Nephron progenitor cell (in vitro differentiated cells): ENCODE measurements around the gene SAYSD1.

ENCODE experiments used
- DNase-seq: peaks from one replicate; pipeline ENCODE4 v3.0.0; 2021
- H3K27ac Mint-ChIP-seq: 2 replicates; pipeline ENCODE4 v1.8.0; 2021; ENCODE audit warnings: mild to moderate bottlenecking, moderate library complexity, mixed read lengths
- H3K27me3 Mint-ChIP-seq: 2 replicates; pipeline ENCODE4 v1.8.0; 2021; ENCODE audit warnings: mild to moderate bottlenecking, low read depth, mixed read lengths; ENCODE audit not compliant: poor library complexity
- H3K36me3 Mint-ChIP-seq: 2 replicates; pipeline ENCODE4 v1.8.0; 2021; ENCODE audit warnings: low read depth, mixed read lengths
- H3K4me1 Mint-ChIP-seq: 2 replicates; pipeline ENCODE4 v1.8.0; 2021; ENCODE audit warnings: mixed read lengths
- H3K4me3 Mint-ChIP-seq: 2 replicates; pipeline ENCODE4 v1.8.0; 2021; ENCODE audit warnings: mild to moderate bottlenecking, moderate library complexity, mixed read lengths
- H3K9me3 Mint-ChIP-seq: 2 replicates; pipeline ENCODE4 v1.8.0; 2021; ENCODE audit warnings: mild to moderate bottlenecking, moderate library complexity, mixed read lengths
- TF ChIP-seq, protein P1 (sequence below): fragments of 200-600 bp; sonication (generic); IDR thresholded peaks from 2 replicates; pipeline ENCODE4 v1.5.0; 2021; ENCODE audit warnings: antibody characterized with exemption

SAYSD1 gene

DNA sequence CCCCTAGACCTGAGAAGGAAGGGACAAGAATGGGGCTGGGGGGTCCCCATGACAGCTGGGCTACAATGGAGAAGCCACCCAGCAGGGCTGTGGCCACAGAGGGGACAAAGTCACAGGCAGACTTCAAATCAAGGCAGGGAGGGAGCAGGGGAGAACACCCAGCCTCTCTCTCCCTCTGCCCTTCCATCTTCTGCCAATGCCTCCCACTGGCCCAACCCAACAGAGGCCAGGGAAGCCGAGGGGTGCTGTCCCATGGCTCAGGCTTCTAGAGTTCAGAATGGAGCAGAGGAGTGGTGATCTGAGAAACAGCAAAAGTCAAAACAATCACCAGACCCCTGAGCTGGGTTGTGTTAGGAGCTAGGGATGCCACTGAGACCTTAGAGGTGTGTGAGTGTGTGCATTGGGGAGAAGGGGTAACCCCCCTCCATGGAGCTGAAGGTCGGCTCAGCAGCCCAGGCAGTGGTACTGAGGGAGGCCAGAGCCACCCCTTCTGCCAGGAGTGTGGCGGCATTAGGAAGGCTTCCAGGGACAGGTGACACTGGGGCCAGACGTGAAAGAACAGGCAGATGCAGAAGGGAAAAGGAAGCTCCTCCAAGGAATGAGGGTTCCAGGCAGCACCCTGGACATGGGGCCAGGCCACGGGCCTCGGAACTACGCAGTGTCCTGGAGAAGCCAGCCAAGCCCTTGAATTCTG lies 54.4 kb downstream of the SAYSD1 start:
- Mint-ChIP-seq H3K36me3 (no peaks in the 10 kb centered on the region), H3K27me3 (peaks cover 35% of the 10 kb centered on the region), H3K4me1 (peaks cover 30% of the 10 kb centered on the region), H3K9me3 (no peaks in the 10 kb centered on the region), H3K27ac (no peak overlapping the region), H3K4me3 (no peak overlapping the region)
- no peak for DNase-seq
- TF ChIP-seq, protein P1, sequence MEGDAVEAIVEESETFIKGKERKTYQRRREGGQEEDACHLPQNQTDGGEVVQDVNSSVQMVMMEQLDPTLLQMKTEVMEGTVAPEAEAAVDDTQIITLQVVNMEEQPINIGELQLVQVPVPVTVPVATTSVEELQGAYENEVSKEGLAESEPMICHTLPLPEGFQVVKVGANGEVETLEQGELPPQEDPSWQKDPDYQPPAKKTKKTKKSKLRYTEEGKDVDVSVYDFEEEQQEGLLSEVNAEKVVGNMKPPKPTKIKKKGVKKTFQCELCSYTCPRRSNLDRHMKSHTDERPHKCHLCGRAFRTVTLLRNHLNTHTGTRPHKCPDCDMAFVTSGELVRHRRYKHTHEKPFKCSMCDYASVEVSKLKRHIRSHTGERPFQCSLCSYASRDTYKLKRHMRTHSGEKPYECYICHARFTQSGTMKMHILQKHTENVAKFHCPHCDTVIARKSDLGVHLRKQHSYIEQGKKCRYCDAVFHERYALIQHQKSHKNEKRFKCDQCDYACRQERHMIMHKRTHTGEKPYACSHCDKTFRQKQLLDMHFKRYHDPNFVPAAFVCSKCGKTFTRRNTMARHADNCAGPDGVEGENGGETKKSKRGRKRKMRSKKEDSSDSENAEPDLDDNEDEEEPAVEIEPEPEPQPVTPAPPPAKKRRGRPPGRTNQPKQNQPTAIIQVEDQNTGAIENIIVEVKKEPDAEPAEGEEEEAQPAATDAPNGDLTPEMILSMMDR, result no peak

DNA sequence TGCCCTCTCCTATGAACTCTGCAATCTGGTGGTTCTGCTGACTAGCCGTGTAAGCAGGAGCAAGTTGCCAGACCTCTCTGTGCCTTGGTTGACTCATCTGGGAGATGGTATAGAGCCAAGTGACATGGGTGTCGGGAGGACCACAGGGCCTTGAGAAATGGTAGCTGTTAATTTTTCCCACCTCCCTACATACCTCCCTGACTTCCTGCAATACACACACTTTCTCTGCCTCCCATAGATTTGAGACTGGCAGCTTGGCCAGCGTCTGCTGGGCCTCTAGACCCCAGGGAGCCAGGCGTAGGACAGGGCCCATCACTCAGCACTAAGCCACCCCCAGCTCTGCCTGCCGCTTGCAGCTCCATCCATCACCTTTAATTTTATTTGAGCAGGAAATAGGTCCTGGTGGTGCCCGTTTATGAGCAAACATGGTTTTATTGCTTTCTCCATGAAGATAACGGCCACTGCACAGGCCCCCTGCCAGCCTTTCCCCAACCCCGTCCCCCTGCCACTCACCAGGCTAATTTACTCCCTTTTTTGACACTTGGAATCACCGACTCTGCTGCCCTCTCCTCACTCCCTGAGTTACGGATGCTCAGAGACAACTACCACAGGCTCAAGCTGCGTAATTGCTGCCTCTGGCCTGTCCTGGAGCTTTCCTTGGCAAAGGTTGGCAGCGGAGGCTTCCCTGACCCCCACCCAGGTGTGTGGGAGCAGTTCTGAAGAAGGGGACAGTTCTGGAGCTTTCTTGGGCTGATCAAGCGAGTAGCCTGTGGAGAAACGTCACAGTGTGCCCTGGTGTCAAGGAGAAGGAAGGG lies 55.3 kb downstream of the SAYSD1 start:
- Mint-ChIP-seq H3K9me3 (no peaks in the 10 kb centered on the region), H3K4me1 (peaks cover 31% of the 10 kb centered on the region), H3K27me3 (peaks cover 36% of the 10 kb centered on the region), H3K27ac (no peak overlapping the region), H3K4me3 (no peak overlapping the region), H3K36me3 (no peaks in the 10 kb centered on the region)
- no peak for DNase-seq
- TF ChIP-seq, protein P1, result no peak

DNA sequence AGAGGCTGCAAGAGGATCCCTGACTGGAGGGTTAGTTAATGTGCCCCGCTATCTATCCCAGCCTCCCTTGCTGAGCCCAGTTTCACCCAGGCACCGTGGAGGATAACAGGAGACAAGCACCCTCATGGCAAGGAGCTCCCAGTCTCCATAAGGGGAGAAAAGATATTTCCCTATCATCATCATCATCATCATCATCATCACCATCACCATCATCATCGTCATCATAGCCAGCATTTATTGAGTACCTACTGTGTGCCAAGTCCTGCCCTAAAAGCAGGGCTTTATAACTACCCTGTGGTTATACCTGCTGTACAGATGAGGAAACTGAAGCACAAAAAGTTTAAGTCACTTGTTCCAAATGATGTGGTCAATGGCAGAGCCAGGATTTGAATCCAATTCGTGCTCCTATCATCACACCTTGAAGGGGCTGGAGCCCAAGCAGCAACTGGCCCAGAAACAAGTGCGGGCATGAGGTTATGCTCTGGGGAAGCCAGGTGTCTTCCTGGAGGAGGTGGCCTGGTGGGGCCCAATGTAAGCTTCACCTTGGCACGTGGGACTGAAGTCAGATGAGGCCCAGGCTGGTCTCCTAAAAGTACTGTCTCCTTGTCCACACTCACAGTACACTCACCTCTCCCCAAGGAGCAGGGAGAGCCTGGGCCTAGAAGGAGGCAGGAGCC lies 56.4 kb downstream of the SAYSD1 start:
- Mint-ChIP-seq H3K36me3 (no peaks in the 10 kb centered on the region), H3K4me3 (no peak overlapping the region), H3K27ac (no peak overlapping the region), H3K4me1 (peaks cover 41% of the 10 kb centered on the region), H3K27me3 (peaks cover 37% of the 10 kb centered on the region), H3K9me3 (no peaks in the 10 kb centered on the region)
- DNase-seq, result no peak
- TF ChIP-seq, protein P1, result no peak

DNA sequence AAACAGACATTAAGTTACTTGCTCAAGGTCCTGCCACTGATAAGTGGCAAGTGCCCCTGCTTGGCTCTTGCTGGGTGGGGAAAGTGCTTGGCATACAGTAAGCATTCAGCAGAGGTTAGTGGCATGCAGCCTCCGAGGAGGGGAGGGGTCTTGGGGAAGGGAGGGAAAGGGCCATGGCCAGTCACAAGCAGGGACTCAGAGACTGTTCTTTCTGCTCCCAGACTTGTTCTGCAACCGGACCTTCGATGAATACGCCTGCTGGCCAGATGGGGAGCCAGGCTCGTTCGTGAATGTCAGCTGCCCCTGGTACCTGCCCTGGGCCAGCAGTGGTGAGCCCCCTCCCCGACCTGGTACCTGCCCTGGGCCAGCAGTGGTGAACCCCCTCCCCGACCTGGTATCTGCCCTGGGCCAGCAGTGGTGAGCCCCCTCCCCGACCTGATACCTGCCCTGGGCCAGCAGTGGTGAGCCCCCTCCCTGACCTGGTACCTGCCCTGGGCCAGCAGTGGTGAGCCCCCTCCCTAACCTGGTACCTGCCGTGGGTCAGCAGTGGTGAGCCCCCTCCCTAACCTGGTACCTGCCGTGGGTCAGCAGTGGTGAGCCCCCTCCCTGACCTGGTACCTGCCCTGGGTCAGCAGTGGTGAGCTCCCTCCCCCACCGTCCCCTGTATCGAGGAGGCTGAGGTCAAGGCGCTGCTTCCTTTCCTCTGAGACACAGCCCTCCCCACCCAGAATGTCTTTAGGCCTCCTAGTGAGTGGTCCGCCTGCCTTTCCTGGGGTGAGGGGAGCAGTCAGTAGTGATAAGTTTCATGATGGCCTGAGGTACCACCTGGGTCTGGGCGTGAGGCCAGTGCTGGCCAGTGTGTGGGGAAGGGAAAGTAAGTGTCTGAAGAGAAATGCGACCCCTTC lies 57.5 kb downstream of the SAYSD1 start:
- TF ChIP-seq, protein P1, result no peak
- DNase-seq, result no peak
- Mint-ChIP-seq H3K36me3 (no peaks in the 10 kb centered on the region), H3K4me1 (peaks cover 43% of the 10 kb centered on the region), H3K9me3 (no peaks in the 10 kb centered on the region), H3K4me3 (no peak overlapping the region), H3K27ac (no peak overlapping the region), H3K27me3 (peaks cover 44% of the 10 kb centered on the region)

DNA sequence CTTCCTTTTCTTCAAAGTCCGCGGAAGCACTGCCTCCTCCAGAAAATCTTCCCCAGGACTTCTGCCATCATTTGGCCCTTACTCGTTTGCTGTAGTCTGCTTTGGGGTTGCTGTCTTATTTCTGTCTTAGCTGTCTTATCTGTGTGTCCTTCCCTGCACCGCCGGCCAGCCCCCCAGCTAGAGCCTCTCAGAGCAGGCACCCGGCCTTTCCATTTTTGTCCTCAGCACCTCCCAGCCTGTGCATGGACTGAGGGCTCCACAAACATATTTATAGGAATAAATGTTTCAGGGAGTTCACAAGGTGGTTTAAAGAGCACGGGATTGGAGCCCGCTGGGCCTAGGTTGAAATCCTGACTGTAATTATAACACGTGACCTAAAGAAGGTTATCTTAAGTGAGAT lies 58.3 kb downstream of the SAYSD1 start:
- H3K4me3 Mint-ChIP-seq, result no peak overlapping the region
- H3K9me3 Mint-ChIP-seq, result no peaks in the 10 kb centered on the region
- H3K27ac Mint-ChIP-seq, result no peak overlapping the region

More for the DNA sequence above, 58.3 kb downstream of the SAYSD1 start:
- no peaks in the 10 kb centered on the region for H3K36me3 Mint-ChIP-seq
- peaks cover 43% of the 10 kb centered on the region for H3K4me1 Mint-ChIP-seq
- DNase-seq, result no peak
- H3K27me3 Mint-ChIP-seq, result peaks cover 47% of the 10 kb centered on the region
- TF ChIP-seq, protein P1, result no peak
